Testis (tissue), 3 donors: Measurements from ENCODE around the gene DDB1. TPM values are rescaled to one million over a fixed set of nuclear protein-coding genes. Genes with fewer than 3 reads are reported as not detected.

Experiments used
- DNase-seq: peaks from one replicate; pipeline ENCODE4 v3.0.0-alpha.2; 2019
- H3K27ac ChIP-seq, 2 donors: fragments of 200-600 bp; sonication (generic); one replicate each; pipeline ENCODE4 v1.5.1; 2019
- H3K27me3 ChIP-seq: fragments of 200-600 bp; sonication (generic); one replicate; pipeline ENCODE4 v1.5.1; 2019
- H3K36me3 ChIP-seq: fragments of 200-600 bp; sonication (generic); one replicate; pipeline ENCODE4 v1.5.1; 2017; ENCODE audit warnings: low read depth; ENCODE audit errors: missing control alignments
- H3K4me1 ChIP-seq: fragments of 200-600 bp; sonication (generic); one replicate; pipeline ENCODE4 v1.5.1; 2019
- H3K4me3 ChIP-seq, 2 donors: fragments of 200-600 bp; sonication (generic); one replicate each; pipeline ENCODE4 v1.5.1; 2017 to 2019
- H3K9me3 ChIP-seq: fragments of 200-600 bp; sonication (generic); one replicate; pipeline ENCODE4 v1.5.1; 2017
- POLR2A ChIP-seq: fragments of 450-650 bp; IDR thresholded peaks from one replicate; pipeline ENCODE4 v1.6.1; 2017; ENCODE audit warnings: antibody characterized with exemption, mild to moderate bottlenecking, moderate library complexity
- WGBS, 2 donors: methylation state at CpG; one replicate each; pipeline ENCODE4 v1.1.5; 2018; 5-methylcytosine and 5-hydroxymethylcytosine counted together
- intact Hi-C: fragments of 100-400 bp; cut with DNase I; formaldehyde crosslinking; loops from one replicate; pipeline ENCODE4 v1.15.1; 2023; ENCODE audit warnings: low total_unique reads
- polyA plus RNA-seq: library from polyadenylated mRNA; stranded (reverse); fragments of 350-450 nt; fragmentation: Illumina TruSeq; extraction: RNeasy Lipid Tissue Mini Kit (QIAGEN cat#74804); gene quantifications from one replicate; pipeline ENCODE4 v1.2.3, GENCODE V29; 2014; ENCODE audit warnings: low read depth, low replicate concordance; ENCODE audit not compliant: insufficient read depth
- total RNA-seq, 2 donors: library from RNA; depleted of rRNA; stranded (reverse); fragments of >200 nt; gene quantifications; one replicate each; pipeline ENCODE4 v1.2.3, GENCODE V29; 2016
- TF ChIP-seq, protein P1 (sequence below), 3 experiments: fragments of 450-650 bp in 2 of 3; fragments of 200-600 bp in 1 of 3; sonication (generic) in 1 of 3; IDR thresholded peaks; one replicate each; pipeline ENCODE4 v1.5.1; 2016 to 2019; ENCODE audit warnings: antibody characterized with exemption in 3 of 3, mild to moderate bottlenecking in 2 of 3, moderate library complexity in 1 of 3

DDB1 gene
- total and polyA plus RNA-seq, 3 donors from 2014 or later: 257 to 333 (median 266) TPM

DNA sequence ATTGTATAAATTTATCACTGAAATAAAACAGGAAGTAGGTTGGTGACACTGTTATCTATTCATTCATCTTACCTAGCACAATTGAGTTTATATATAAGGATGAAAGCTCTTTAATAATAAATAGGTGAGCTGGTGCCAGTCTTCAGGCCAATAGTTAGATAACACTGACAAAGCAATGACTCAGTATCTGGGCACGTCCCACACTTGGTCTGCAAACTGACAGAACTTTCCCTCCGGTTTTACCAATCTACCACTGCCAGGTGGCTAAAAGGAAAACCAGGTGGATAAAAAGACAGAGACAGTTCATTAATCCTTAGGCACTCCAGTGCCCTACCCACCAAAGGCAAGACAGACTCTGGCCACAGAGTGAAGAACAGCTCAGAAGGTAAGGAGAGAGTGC, 17.6 kb downstream of the DDB1 start:
- Histone ChIP-seq H3K36me3 (no peaks in the 10 kb centered on the region), H3K27ac (no peak overlapping the region), H3K4me3 (no peak overlapping the region), H3K27me3 (no peaks in the 10 kb centered on the region), H3K4me1 (no peaks in the 10 kb centered on the region), H3K9me3 (no peaks in the 10 kb centered on the region)
- TF ChIP-seq, protein P1, sequence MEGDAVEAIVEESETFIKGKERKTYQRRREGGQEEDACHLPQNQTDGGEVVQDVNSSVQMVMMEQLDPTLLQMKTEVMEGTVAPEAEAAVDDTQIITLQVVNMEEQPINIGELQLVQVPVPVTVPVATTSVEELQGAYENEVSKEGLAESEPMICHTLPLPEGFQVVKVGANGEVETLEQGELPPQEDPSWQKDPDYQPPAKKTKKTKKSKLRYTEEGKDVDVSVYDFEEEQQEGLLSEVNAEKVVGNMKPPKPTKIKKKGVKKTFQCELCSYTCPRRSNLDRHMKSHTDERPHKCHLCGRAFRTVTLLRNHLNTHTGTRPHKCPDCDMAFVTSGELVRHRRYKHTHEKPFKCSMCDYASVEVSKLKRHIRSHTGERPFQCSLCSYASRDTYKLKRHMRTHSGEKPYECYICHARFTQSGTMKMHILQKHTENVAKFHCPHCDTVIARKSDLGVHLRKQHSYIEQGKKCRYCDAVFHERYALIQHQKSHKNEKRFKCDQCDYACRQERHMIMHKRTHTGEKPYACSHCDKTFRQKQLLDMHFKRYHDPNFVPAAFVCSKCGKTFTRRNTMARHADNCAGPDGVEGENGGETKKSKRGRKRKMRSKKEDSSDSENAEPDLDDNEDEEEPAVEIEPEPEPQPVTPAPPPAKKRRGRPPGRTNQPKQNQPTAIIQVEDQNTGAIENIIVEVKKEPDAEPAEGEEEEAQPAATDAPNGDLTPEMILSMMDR (IDR thresholded peaks at IDR 0.05): no peak
- no peak for TF ChIP-seq POLR2A
- intact Hi-C loops: no loop called here
- DNase-seq: no peak
- whole genome bisulfite sequencing, 2 donors: 64 to 77% methylated on average over 2 of the region's 2 CpGs

DNA sequence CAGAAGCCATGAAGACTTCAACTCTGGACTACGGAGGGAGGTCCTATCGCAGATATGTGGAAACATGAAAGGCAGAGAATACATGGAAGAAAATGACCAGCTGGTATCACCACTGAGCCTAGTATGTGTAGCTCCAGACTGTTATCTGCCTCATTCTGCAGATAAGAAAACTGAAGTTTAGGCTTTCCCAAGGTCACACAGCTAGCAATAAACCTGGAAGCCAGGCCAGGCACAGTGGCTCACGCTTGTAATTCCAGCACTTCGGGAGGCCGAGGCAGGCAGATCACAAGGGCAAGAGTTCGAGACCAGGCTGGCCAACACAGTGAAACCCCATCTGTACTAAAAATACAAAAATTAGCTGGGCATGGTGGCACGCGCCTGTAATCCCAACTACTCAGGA, 22.2 kb downstream of the DDB1 start:
- no peaks in the 10 kb centered on the region for H3K27me3 ChIP-seq
- no peak overlapping the region for H3K4me3 ChIP-seq
- H3K36me3 ChIP-seq: no peaks in the 10 kb centered on the region
- DNase-seq: no peak
- H3K27ac ChIP-seq: no peak overlapping the region
- no peak for TF ChIP-seq POLR2A
- TF ChIP-seq, protein P1 (IDR thresholded peaks at IDR 0.05): no peak
- intact Hi-C loops: no loop called here
- WGBS, 2 donors: 74 to 78% methylated on average over 8 of the region's 8 CpGs
- no peaks in the 10 kb centered on the region for H3K4me1 ChIP-seq
- no peaks in the 10 kb centered on the region for H3K9me3 ChIP-seq

DNA sequence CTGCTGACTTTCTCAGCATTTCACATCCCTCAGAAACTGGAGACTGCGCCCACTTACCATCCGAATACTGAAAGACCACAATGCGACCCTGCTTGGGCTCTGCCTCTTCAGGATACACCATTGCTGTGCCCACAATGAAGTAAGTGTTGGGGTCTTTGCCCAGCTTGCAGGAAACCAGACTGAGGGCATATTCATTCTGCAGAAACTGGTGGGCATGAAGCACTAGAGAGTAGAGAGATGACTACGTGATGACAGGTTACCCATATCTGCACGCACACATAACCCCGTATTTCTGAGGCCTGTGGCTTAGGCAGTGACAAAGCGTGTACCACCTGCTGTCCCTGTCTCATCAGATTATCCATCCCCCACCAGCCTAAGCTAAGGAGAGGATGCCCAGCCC, 23.2 kb downstream of the DDB1 start:
- Histone ChIP-seq H3K27ac (no peak overlapping the region), H3K36me3 (no peaks in the 10 kb centered on the region), H3K4me1 (no peaks in the 10 kb centered on the region), H3K4me3 (no peak overlapping the region), H3K9me3 (no peaks in the 10 kb centered on the region), H3K27me3 (no peaks in the 10 kb centered on the region)
- intact Hi-C loops: no loop called here
- 96% methylated on average over 7 of the region's 7 CpGs for WGBS, 2 donors
- DNase-seq: no peak
- TF ChIP-seq, protein P1 (IDR thresholded peaks at IDR 0.05): no peak
- TF ChIP-seq POLR2A: no peak

DNA sequence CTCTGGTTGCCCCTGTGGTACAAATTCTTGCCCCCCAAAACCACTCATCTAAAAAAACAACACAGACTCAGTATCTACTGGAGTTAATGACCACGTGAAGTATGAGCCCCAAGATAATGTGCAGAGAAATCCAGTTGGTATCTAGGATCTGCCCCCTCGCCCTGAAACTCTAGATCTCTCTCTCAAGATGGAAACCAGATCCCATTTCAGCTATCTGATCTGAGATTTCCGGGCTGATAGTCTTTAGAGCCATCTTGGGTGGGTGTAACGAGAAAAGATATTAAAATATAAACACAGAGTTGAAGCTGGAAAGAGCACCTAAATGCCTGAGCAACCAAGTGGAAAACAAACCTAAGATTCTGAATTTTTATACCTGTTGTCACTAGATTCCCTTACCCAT, 23.8 kb downstream of the DDB1 start:
- Histone ChIP-seq H3K36me3 (no peaks in the 10 kb centered on the region), H3K27ac (no peak overlapping the region), H3K27me3 (no peaks in the 10 kb centered on the region), H3K4me3 (no peak overlapping the region), H3K4me1 (no peaks in the 10 kb centered on the region), H3K9me3 (no peaks in the 10 kb centered on the region)
- WGBS, 2 donors: 92 to 98% methylated on average over 4 of the region's 4 CpGs
- DNase-seq: no peak
- intact Hi-C loops: no loop called here
- TF ChIP-seq POLR2A: no peak
- TF ChIP-seq, protein P1 (IDR thresholded peaks at IDR 0.05): no peak

DNA sequence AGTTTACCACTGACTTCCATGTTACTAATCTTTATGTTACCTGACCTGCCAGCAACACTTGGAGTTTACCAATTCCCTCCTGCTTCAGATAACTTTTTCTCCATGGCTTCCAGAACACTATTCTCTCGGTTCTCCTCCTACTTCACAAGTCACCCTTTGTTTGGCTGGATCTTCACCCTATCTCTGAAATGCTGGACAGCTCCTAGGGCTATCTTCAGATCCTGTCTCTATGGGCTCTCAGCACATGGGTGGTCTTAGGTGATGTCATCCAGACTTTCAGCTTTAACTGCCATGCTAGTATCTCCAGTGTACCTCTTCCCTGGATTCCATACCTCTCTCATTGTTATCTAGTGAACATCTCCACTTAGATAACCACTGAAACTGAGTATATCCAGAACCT, 25.6 kb downstream of the DDB1 start:
- TF ChIP-seq POLR2A: no peak
- TF ChIP-seq, protein P1 (IDR thresholded peaks at IDR 0.05): no peak
- H3K27ac ChIP-seq: no peak overlapping the region
- no peak for DNase-seq
- 36 to 54% methylated on average over 1 of the region's 1 CpG for WGBS, 2 donors
- no peaks in the 10 kb centered on the region for H3K36me3 ChIP-seq
- no peaks in the 10 kb centered on the region for H3K4me1 ChIP-seq
- no peaks in the 10 kb centered on the region for H3K27me3 ChIP-seq
- H3K9me3 ChIP-seq: no peaks in the 10 kb centered on the region
- intact Hi-C loops: no loop called here
- H3K4me3 ChIP-seq: no peak overlapping the region
